GM13977 (cell line): ENCODE data around the gene SLC5A1.
A peak's percentile ranks its signal among the peaks of the same experiment; 100 is the strongest.

Source experiments
- DNase-seq: peaks from one replicate; pipeline ENCODE4 v3.0.0; 2012; ENCODE audit warnings: low spot score
- in situ Hi-C: fragments of 300-500 bp; cut with MboI; formaldehyde crosslinking; loops from one replicate; pipeline ENCODE4 v1.12.0; 2022; ENCODE audit warnings: low sequenced_read_pairs, low pct_unique_long_range_greater_than_20kb, mixed read lengths, inconsistent platforms; ENCODE audit not compliant: unreplicated experiment
- TF ChIP-seq, protein P1 (sequence below): IDR thresholded peaks from 2 replicates; pipeline ENCODE4 v1.5.1; 2012; ENCODE audit warnings: mild to moderate bottlenecking, control low read depth; ENCODE audit not compliant: insufficient read depth; ENCODE audit errors: extremely low read depth, missing control alignments

Gene SLC5A1

GRCh38 chr22:32097018-32097417 lies 54.0 kb downstream of the SLC5A1 start:
- in situ Hi-C loops, result no loop called here

DNA sequence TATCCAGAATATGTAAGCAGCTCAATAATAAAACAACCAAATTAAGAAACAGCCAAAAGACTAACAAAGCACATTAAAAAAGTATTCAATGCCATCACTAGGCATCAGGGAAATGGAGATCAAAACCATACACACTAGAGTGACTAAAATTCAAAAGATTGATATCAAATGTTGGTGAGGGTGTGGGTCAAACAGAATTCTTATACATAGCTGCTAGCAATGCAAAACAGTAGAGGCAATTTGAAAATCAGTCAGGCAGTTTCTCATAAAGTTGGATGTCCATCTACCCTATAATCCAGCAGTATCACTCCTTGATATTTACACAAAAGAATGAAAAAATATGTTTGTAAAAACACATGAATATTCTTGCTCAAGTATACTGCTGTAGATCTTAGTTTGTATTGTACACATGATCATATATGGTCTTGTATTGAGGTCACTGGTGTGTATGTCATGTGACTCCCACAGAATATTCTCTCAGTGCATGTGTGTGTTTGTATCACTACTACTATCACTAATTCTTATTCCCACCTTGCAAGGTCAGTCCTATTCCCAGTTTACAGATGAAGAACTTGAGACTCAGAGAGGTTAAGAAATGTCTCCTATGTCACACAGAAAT lies 54.9 kb downstream of the SLC5A1 start:
- DNase-seq, result no peak
- TF ChIP-seq, protein P1, sequence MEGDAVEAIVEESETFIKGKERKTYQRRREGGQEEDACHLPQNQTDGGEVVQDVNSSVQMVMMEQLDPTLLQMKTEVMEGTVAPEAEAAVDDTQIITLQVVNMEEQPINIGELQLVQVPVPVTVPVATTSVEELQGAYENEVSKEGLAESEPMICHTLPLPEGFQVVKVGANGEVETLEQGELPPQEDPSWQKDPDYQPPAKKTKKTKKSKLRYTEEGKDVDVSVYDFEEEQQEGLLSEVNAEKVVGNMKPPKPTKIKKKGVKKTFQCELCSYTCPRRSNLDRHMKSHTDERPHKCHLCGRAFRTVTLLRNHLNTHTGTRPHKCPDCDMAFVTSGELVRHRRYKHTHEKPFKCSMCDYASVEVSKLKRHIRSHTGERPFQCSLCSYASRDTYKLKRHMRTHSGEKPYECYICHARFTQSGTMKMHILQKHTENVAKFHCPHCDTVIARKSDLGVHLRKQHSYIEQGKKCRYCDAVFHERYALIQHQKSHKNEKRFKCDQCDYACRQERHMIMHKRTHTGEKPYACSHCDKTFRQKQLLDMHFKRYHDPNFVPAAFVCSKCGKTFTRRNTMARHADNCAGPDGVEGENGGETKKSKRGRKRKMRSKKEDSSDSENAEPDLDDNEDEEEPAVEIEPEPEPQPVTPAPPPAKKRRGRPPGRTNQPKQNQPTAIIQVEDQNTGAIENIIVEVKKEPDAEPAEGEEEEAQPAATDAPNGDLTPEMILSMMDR, result no peak
- in situ Hi-C loops, result no loop called here

More at GRCh38 chr22:32097018-32097417, 54.0 kb downstream of the SLC5A1 start:
- TF ChIP-seq, protein P1, result no peak
- DNase-seq, result no peak

- no peak for DNase-seq
- in situ Hi-C loops, result no loop called here
- TF ChIP-seq, protein P1, result no peak
These were observed 57.6 kb downstream of the SLC5A1 start for GRCh38 chr22:32100711-32101110.

DNA sequence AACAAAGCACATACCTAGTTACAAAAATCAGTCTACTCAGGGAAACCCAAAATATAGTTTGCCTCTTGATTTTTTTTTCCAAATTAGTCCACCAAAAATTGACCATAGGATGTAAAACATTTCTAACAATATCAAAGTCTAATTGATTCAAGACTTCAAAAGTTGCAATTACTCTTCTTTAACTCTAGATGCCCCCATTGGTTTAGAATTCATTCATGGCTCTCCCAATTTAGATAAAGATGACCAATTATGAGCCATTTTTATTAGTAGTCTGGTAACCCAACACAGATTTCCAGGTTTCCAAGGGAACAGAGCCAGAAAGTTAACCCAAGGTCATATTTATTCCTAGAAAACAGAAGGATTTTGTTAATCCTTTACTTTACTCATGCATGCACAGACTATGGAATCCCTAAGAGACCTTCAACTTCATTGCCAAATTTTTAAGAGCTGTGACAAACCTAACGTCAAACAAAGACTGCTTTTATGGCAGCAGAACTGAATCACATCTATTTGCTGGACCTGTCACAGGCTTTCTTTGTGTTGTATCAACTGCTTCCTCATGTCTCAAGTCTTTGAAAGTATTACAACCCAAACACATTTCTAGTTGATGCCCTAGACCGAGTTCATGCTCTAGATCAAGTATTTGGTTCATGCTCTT lies 60.7 kb downstream of the SLC5A1 start:
- in situ Hi-C loops, result no loop called here
- TF ChIP-seq, protein P1, result peak; percentile 18
- DNase-seq, result no peak

DNA sequence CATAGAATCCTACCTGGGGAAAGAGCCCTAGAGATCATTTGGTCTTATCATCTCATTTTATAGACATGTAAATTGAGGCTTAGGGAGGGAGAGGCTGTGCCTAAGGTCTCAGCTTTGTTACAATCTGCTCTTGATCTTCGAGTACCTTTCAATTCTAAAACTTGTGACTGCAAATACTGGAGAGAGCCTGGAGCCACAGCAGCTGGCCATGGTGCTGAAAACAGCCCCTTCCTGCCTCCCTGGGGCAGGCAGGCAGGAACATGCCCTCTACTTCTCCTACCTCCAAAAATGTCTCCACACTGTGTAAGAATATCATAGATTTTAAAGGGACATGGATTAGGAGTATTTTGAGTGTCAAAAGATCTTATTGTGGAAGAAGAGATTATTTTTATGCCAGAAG lies 63.9 kb downstream of the SLC5A1 start:
- in situ Hi-C loops, result no loop called here
- TF ChIP-seq, protein P1, result no peak
- no peak for DNase-seq

DNA sequence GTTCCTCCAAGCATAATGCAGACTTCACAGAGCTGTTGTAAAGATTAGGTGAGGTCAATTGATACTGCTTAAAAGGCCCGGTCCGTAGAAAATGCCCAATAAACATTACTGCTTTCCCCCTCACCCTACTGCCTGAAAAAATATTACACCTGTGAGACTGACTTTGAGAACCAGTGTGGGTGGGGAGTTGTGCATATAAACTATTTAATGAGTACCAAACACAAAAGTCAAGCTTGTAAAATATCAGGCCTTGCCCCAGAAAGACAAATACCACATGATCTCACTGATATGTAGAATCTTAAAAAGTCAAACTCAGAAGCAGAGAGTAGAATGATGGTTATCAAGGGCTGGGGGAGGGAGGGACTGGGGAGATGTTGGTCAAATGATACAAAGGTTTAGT lies 69.3 kb downstream of the SLC5A1 start:
- in situ Hi-C loops, result no loop called here
- DNase-seq, result no peak
- TF ChIP-seq, protein P1, result no peak
